Body of pancreas (tissue), 4 donors: Measurements from ENCODE around the gene LNPK. TPM values are rescaled to one million over a fixed set of nuclear protein-coding genes. Genes with fewer than 3 reads are reported as not detected.
"Not testable (repeated sequence)": the region's sequence is repeated elsewhere in the genome, so short reads cannot be mapped to it uniquely, and the experiment has no call there.

Experiments
- ATAC-seq: fragments of 150-250 bp; one replicate; pipeline ENCODE4 v1.9.1; 2016
- DNase-seq, 4 donors: peaks; one replicate each; pipeline ENCODE4 v3.0.0-alpha.2; 2019
- H3K27ac ChIP-seq, 4 donors: fragments of 200-600 bp; sonication (generic); 1 replicate in 3 of 4; 2 replicates in 1 of 4; pipeline versions ENCODE4 v1.5.1 to v1.6.1; 2016 to 2019; ENCODE audit warnings: mild to moderate bottlenecking in 1 of 4, mixed read lengths in 1 of 4, moderate library complexity in 1 of 4
- H3K27me3 ChIP-seq, 2 donors: fragments of 200-600 bp; sonication (generic); one replicate each; pipeline ENCODE4 v1.6.0; 2016; ENCODE audit warnings: mild to moderate bottlenecking in 1 of 2
- H3K36me3 ChIP-seq, 2 donors: fragments of 200-600 bp; sonication (generic); replicated peaks in 1 of 2; 2 replicates each; pipeline ENCODE4 v1.5.1; 2016; ENCODE audit warnings: low read depth in 2 of 2; ENCODE audit not compliant: insufficient read depth in 1 of 2
- H3K4me1 ChIP-seq: fragments of 200-600 bp; sonication (generic); one replicate; pipeline ENCODE4 v1.6.0; 2016
- H3K4me3 ChIP-seq, 2 donors: fragments of 200-600 bp; sonication (generic); 1 replicate in 1 of 2; 2 replicates in 1 of 2; pipeline ENCODE4 v1.5.1; 2016 to 2019
- H3K9me3 ChIP-seq, 3 donors: fragments of 200-600 bp; sonication (generic); 1 replicate in 2 of 3; 2 replicates in 1 of 3; pipeline ENCODE4 v1.5.1; 2016
- POLR2A ChIP-seq, 3 donors: fragments of 450-650 bp; IDR thresholded peaks; one replicate each; pipeline ENCODE4 v1.6.1; 2016; ENCODE audit warnings: antibody characterized with exemption in 3 of 3, mild to moderate bottlenecking in 2 of 3
- WGBS, 2 donors: methylation state at CpG; one replicate each; pipeline ENCODE4 v1.1.5; 2017; 5-methylcytosine and 5-hydroxymethylcytosine counted together
- intact Hi-C: fragments of 100-400 bp; cut with DNase I; formaldehyde crosslinking; loops from one replicate; pipeline ENCODE4 v1.15.1; 2023
- total RNA-seq, 2 donors: library from RNA; depleted of rRNA; stranded (reverse); fragments of >200 nt; gene quantifications; one replicate each; pipeline ENCODE4 v1.1.0, GENCODE V29; 2016
- TF ChIP-seq, protein P1 (sequence below), 7 experiments: fragments of 450-650 bp in 4 of 7; fragments of 200-600 bp in 3 of 7; sonication (generic) in 3 of 7; IDR thresholded peaks; one replicate each; pipeline ENCODE4 v1.5.1; 2016 to 2019; ENCODE audit warnings: antibody characterized with exemption in 7 of 7

LNPK gene
- total RNA-seq, 2 donors from 2014 or later = 6.6 to 10.6 TPM

DNA sequence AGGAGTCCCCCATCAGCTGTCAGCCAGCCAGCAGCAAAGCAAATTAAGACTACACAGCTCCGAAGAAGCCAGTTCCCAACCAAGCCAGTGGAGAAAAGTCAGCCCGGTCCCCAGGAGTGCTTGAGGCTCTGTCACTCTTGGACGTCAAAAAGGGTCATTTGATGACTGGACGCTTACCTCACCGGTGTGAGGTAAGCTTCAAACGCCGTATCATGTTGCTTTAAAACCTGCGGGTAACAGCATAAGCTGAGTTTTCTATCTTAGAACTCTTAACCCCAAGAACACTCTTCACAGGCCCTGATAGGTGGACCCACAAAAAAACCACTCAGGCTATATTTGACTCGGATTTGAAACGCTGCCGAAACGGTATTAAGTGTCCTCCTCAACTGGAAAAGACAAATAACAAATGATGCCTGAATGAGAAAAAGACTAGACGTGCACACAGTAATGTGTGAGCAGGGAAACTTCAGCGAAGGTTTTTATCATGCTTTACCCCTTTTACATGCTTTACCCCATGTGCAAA, 682 bp upstream of the LNPK start:
- Histone ChIP-seq H3K4me1 (peaks cover 22% of the 10 kb centered on the region), H3K27ac (peak overlapping the region in 3 of 4 donors; percentile 57 to 91 (median 85)), H3K36me3 (no peaks in the 10 kb centered on the region), H3K4me3 (peak overlapping the region; percentile 13 to 81), H3K27me3 (no peaks in the 10 kb centered on the region), H3K9me3 (no peaks in the 10 kb centered on the region)
- 18 to 20% methylated on average over 12 to 14 of the region's 14 CpGs for whole genome bisulfite sequencing, 2 donors
- DNase-seq (peak in 3 of 4 donors; percentile 12 to 35 (median 33)), ATAC-seq (peak; percentile 27)
- intact Hi-C loops = no loop called here
- TF ChIP-seq, protein P1, sequence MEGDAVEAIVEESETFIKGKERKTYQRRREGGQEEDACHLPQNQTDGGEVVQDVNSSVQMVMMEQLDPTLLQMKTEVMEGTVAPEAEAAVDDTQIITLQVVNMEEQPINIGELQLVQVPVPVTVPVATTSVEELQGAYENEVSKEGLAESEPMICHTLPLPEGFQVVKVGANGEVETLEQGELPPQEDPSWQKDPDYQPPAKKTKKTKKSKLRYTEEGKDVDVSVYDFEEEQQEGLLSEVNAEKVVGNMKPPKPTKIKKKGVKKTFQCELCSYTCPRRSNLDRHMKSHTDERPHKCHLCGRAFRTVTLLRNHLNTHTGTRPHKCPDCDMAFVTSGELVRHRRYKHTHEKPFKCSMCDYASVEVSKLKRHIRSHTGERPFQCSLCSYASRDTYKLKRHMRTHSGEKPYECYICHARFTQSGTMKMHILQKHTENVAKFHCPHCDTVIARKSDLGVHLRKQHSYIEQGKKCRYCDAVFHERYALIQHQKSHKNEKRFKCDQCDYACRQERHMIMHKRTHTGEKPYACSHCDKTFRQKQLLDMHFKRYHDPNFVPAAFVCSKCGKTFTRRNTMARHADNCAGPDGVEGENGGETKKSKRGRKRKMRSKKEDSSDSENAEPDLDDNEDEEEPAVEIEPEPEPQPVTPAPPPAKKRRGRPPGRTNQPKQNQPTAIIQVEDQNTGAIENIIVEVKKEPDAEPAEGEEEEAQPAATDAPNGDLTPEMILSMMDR (IDR thresholded peaks at IDR 0.05) = no peak
- no peak for TF ChIP-seq POLR2A (IDR thresholded peaks at IDR 0.05)

DNA sequence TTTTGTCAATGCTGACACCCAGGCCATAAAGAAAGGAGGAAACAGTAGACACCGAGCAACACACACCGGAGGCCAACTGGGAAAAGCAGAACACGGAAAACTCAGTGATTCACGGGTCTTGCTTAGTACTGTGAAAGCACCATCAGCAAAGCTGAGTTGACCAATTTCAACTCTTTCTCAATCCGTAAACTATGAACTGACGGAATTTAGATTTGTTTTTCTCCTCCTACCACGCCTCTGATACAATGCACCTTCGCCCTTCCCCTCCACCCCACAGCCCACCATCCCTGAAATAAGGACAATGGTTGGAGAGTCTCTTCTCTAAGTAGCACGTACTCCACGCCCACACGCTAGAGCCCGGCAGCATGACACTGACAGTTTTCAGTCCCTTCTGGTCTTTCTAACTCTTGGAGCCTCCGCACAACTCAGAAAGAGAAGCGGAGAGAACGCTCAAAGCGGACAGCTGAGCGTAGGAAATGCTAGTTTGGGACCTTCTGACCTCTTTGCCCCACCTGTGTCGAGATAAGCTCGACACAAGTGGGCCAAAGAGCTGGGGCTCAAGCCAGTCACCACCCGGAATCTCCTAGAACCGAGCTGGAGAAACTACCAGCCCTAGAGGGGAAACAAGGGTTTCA, 669 bp downstream of the LNPK start:
- no peaks in the 10 kb centered on the region for H3K9me3 ChIP-seq
- H3K36me3 ChIP-seq = no peaks in the 10 kb centered on the region
- peak overlapping the region; percentile 29 to 91 (median 82) for H3K27ac ChIP-seq
- H3K4me1 ChIP-seq = peaks cover 31% of the 10 kb centered on the region
- no peaks in the 10 kb centered on the region for H3K27me3 ChIP-seq
- WGBS, 2 donors = 0 to 1% methylated on average over 20 to 21 of the region's 21 CpGs
- intact Hi-C loops = no loop called here
- TF ChIP-seq, protein P1 (IDR thresholded peaks at IDR 0.05) = peak in 1 of 7 experiments; percentile 6
- TF ChIP-seq POLR2A (IDR thresholded peaks at IDR 0.05) = no peak
- ATAC-seq = peak; percentile 39
- DNase-seq = peak; percentile 26 to 48 (median 39)
- peak overlapping the region; percentile 49 to 81 for H3K4me3 ChIP-seq

DNA sequence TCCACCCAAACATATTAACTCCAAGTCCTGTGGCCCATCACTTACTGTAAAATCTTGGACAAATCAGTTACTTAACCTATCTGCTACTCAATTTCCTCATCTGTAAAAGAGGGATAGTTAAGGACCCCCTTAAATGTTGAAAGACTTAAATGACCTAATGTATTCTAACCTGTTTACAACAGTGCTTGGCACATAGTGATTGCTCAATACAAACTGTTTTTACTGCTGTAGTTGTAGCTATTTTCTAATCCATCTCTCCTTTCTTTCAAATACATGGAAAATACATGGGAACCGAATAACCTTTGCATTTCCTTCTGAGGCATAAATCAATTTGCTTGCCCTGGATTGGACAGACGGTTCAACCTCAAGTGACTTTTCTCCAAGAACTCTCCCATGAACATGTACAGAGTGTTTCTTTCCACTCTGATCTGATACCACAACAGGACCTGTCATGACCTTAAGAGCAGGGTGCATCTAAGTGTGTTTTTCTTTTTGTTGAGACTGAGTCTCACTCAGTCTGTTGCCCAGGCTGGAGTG, 2.7 kb downstream of the LNPK start:
- no peak overlapping the region for H3K27ac ChIP-seq
- no peak overlapping the region for H3K4me3 ChIP-seq
- peaks cover 32% of the 10 kb centered on the region for H3K4me1 ChIP-seq
- intact Hi-C loops = no loop called here
- WGBS, 2 donors = 80 to 82% methylated on average over 2 of the region's 2 CpGs
- ATAC-seq (no peak), DNase-seq (no peak)
- H3K27me3 ChIP-seq = no peaks in the 10 kb centered on the region
- no peaks in the 10 kb centered on the region for H3K36me3 ChIP-seq
- no peaks in the 10 kb centered on the region for H3K9me3 ChIP-seq
- TF ChIP-seq, protein P1 (IDR thresholded peaks at IDR 0.05) = no peak
- TF ChIP-seq POLR2A (IDR thresholded peaks at IDR 0.05) = no peak

DNA sequence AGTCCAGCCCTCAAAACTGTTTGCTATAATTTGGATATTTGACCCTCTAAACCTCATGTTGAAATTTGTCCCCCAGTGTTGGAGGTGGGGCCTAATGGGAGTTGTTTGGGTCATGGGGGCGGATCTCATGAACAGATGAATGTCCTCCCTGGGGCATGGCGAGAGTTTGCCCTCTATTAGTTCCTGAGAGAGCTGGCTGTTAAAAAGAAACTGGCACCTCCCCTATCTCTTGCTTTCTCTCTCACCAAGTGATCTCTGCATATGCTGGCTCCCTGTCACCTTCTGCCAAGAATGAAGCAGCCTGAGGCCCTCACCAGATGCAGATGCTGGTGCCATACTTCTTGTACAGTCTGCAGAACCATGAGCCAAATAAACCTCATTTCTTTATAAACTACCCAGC, 12.0 kb downstream of the LNPK start:
- ATAC-seq (no peak), DNase-seq (no peak)
- WGBS, 2 donors = 100% methylated on average over 2 of the region's 2 CpGs
- TF ChIP-seq, protein P1 (IDR thresholded peaks at IDR 0.05) = no peak
- TF ChIP-seq POLR2A (IDR thresholded peaks at IDR 0.05) = no peak
- no peak overlapping the region for H3K4me3 ChIP-seq
- H3K9me3 ChIP-seq = no peaks in the 10 kb centered on the region
- no peak overlapping the region for H3K27ac ChIP-seq
- no peaks in the 10 kb centered on the region for H3K36me3 ChIP-seq
- no peaks in the 10 kb centered on the region for H3K4me1 ChIP-seq
- intact Hi-C loops = no loop called here
- H3K27me3 ChIP-seq = no peaks in the 10 kb centered on the region

DNA sequence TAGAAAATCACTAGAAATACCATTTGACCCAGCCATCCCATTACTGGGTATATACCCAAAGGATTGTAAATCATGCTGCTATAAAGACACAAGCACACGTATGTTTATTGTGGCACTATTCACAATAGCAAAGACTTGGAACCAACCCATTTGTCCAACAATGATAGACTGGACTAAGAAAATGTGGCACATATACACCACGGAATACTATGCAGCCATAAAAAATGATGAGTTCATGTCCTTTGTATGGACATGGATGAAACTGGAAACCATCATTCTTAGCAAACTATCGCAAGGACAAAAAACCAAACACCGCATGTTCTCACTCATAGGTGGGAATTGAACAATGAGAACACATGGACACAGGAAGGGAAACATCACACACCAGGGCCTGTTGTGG, 14.9 kb downstream of the LNPK start:
- H3K4me3 ChIP-seq, H3K9me3 ChIP-seq, H3K36me3 ChIP-seq, H3K27me3 ChIP-seq, ATAC-seq, H3K27ac ChIP-seq, DNase-seq, H3K4me1 ChIP-seq, intact Hi-C loops: not testable (repeated sequence)
- WGBS, 2 donors = 96 to 97% methylated on average over 4 of the region's 4 CpGs
